Esophagus muscularis mucosa (tissue), 4 donors: ENCODE measurements around the gene METTL15.

Experiments
- EP300 ChIP-seq: sonication (generic); formaldehyde crosslinking; IDR thresholded peaks from one replicate; pipeline ENCODE4 v1.6.1; 2017; ENCODE audit warnings: antibody characterized with exemption
- POLR2A ChIP-seq: fragments of 450-650 bp; IDR thresholded peaks from one replicate; pipeline ENCODE4 v1.6.1; 2017; ENCODE audit warnings: antibody characterized with exemption, moderate library complexity, mild to moderate bottlenecking, low read depth
- POLR2AphosphoS5 ChIP-seq, 2 donors: sonication (generic); formaldehyde crosslinking; IDR thresholded peaks; one replicate each; pipeline ENCODE4 v1.6.1; 2017; ENCODE audit warnings: antibody characterized with exemption in 2 of 2
- TF ChIP-seq, protein P1 (sequence below), 3 experiments: fragments of 200-600 bp in 2 of 3; fragments of 450-650 bp in 1 of 3; sonication (generic) in 2 of 3; IDR thresholded peaks; one replicate each; pipeline ENCODE4 v1.5.1; 2017 to 2019; ENCODE audit warnings: antibody characterized with exemption in 3 of 3, mild to moderate bottlenecking in 2 of 3, moderate library complexity in 1 of 3

GRCh38 chr11:28071305-28071704, 36.9 kb upstream of the METTL15 start:
- no peak for TF ChIP-seq POLR2A
- TF ChIP-seq, protein P1, sequence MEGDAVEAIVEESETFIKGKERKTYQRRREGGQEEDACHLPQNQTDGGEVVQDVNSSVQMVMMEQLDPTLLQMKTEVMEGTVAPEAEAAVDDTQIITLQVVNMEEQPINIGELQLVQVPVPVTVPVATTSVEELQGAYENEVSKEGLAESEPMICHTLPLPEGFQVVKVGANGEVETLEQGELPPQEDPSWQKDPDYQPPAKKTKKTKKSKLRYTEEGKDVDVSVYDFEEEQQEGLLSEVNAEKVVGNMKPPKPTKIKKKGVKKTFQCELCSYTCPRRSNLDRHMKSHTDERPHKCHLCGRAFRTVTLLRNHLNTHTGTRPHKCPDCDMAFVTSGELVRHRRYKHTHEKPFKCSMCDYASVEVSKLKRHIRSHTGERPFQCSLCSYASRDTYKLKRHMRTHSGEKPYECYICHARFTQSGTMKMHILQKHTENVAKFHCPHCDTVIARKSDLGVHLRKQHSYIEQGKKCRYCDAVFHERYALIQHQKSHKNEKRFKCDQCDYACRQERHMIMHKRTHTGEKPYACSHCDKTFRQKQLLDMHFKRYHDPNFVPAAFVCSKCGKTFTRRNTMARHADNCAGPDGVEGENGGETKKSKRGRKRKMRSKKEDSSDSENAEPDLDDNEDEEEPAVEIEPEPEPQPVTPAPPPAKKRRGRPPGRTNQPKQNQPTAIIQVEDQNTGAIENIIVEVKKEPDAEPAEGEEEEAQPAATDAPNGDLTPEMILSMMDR (IDR thresholded peaks at IDR 0.05), result no peak
- no peak for TF ChIP-seq EP300
- TF ChIP-seq POLR2AphosphoS5 (IDR thresholded peaks at IDR 0.05), result no peak
